Measurements from ENCODE around the gene PTPRD. TPM values are rescaled to one million over a fixed set of nuclear protein-coding genes. Genes with fewer than 3 reads are reported as not detected.

PTPRD gene
- polyA plus RNA-seq, 12 donors = 35.0 to 104 (median 78.4) TPM; not detected in 1

DNA sequence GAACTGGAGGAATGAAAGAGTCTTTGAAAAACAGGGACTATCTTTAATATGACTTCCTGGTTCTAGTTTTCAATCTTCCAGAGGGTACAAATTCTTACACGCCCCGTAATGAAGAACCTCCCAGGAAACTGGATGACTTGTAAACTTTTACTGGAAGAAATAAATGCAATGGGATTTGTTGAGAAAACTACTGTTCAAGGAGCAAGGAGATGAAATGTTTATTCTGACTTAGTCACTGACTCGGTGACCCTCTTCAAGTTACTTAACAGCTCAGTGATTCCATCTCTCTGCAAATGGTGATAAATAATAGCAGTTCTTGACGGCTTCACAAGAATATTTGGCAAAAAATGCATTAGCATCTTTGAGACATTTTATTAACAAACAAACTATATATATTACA, 858.6 kb downstream of the PTPRD start:
- DNase-seq = no peak

DNA sequence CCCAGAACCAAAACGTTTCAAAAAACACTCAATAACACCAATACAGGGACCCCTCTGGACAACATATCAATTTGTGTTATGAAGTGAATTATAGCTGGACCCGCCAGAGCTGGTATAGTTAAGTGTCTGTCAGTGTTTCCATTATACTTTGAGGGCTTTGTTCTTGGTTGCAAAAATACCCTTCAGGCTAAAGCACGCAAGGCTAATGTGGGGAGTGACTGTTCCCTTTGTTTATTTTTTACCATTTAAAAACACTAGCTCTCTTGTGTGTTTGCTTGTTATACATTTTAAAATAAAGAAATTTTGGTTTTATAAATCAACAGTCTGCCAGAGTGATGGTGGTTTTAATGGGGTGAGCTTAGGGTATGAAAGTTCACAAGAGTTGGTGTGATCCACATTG, 859.5 kb downstream of the PTPRD start:
- no peak for DNase-seq

GRCh38 chr9:9752722-9753121, 860.1 kb downstream of the PTPRD start:
- peak; percentile 3 for DNase-seq

GRCh38 chr9:9751996-9752395, 860.8 kb downstream of the PTPRD start:
- DNase-seq = no peak

DNA sequence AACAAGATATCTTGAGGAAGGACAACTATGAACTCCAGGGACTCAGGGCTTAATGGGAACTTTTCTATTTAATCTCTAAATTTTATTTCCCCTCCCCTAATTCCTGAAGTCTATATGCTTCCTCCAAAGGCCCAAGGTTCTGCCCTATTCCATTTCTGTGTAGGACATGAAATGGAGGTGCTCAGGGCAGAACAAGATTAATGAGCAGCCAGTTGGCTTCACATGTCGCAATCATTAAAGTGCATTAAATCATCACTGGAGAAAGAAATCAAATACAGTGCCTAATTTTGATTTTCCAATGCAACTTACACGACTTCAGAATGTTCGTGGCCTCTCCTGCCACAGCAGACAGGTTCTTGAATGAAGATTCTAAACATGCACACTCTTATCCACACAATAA, 862.1 kb downstream of the PTPRD start:
- DNase-seq = no peak

DNA sequence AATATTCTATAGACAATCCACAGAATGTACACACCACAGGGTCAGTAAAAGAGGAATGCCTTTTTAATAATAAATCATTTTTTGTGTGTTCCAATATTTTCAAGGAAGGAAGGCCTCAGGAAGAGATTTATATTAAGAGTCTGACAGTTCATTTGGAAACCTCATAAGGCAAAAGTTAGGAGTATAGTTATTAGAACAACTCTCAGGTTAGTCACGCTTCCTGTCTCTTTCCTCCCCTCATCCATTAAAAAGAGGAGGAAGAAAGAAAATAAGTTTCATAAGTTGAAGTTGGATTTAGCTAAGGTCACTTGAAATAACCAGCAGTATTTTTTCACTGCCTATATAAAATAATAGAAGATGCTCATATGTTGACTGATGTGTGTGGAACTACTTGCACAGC, 863.2 kb downstream of the PTPRD start:
- DNase-seq = no peak

- DNase-seq = no peak
These were observed 865.0 kb downstream of the PTPRD start for GRCh38 chr9:9747787-9748186.

DNA sequence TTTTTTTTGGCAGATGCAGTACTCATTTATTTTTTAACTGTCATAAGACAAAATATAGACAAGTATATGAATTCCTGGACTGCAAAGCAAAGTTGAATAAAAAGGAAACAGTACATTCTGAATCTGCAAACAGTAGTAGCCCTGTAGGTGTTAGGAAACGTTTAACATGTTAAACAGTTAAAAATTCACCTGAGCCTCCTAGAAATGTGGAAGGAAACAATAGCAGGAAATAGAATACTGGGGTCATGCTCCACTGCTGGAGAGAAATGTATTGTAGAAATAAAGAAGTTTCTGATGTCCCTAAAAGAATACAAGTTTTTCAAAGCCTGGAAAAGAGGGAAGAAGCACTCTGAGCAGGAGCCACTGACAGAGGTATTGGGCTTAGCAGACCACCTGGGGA, 866.0 kb downstream of the PTPRD start:
- no peak for DNase-seq

GRCh38 chr9:9743822-9744221, 869.0 kb downstream of the PTPRD start:
- DNase-seq = no peak

- DNase-seq = no peak
These were observed 882.6 kb downstream of the PTPRD start for GRCh38 chr9:9730174-9730573.

DNA sequence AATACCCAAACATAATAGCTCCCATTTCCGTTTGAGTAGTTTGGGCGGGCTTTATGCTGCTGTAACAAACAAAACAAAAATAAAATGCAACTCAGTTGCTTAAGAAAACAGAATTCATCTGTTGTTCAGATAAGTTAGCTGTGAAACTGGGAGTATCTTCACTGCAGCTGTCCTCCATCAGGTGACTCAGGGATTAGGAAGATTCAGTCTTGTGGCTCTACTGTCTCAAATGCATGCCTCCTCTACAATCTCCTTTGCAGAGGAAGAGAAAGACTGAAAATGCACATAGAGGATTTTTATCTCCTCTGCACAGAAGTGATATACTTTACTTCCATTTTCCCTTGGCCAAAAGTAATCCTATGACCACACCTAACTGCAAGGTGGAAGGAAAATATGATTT, 883.7 kb downstream of the PTPRD start:
- DNase-seq = no peak

GRCh38 chr9:9719373-9720112, 893.3 kb downstream of the PTPRD start:
- DNase-seq = no peak

DNA sequence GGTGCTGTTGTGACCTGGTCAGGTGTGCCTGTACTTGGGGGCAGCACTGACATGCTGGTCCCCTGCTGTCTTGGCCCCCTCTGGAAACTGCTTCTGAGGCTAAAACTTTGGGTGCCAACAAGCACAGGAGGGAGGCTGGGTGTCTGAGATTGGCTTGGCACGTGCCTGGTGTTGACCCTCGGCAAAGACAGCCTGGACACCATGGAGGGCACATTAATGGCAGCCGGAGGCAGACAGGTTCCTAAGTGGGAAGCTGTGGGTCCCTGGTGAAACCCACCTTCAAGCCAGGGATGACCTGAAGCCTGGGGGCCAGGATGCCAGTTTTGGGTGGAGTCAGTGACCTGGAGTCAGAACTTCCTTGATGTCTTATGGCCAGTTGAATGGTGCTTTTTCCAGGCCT, 894.1 kb downstream of the PTPRD start:
- DNase-seq = no peak

DNA sequence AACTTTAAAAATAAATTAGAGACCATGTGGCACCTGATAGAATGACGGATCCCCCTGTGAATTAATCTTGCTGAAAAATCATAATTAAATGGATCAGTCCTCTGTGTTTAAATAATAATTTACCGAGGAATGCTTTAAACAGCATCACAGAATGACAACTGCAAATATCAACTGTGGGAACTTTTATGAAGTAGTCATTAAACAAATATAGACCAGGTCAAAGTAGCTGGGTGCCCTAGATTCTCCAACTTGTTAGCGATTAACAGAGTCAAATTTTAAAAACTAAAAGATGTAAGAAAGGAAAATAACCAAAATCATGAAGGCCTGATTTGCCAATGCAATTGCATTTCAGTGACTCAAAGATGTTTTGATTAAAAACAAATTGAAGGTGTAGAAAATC, 933.4 kb downstream of the PTPRD start:
- no peak for DNase-seq

DNA sequence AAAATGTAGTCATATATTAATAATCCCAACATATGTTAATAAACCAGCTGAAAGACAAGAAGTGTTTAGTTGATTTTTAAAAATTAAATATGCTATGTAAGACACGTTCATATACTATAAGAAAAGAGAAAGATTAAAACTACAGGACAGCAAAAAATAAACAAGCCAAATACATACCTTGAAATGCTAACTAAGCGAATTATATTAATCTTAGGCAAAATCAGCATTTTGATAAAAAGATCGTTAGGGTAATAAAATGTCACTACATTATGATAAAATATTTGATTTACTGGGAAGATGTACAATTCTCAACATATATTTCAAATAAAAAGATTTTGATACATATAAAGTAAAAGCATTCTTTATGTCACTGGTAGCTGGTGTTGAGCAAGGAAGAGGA, 938.3 kb downstream of the PTPRD start:
- DNase-seq = no peak

DNA sequence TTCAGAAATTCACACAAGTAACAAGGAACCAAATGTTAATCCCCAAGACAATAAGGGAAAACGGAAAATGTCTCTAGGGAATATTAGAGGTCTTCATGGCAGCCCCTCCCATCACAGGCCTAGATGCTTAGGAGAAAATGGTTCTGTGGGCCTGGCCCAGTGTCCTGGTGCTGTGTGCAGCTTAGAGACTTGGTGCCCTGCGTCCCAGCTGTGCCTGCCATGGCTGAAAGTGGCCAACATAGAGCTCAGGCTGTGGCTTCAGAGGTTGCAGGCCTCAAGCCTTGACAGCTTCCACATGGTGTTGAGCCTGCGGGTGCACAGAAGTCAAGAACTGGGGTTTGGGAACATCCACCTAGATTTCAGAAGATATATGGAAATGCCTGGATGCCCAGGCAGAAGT, 942.3 kb downstream of the PTPRD start:
- no peak for DNase-seq

- no peak for DNase-seq
These were observed 967.8 kb downstream of the PTPRD start for GRCh38 chr9:9645006-9645405.

DNA sequence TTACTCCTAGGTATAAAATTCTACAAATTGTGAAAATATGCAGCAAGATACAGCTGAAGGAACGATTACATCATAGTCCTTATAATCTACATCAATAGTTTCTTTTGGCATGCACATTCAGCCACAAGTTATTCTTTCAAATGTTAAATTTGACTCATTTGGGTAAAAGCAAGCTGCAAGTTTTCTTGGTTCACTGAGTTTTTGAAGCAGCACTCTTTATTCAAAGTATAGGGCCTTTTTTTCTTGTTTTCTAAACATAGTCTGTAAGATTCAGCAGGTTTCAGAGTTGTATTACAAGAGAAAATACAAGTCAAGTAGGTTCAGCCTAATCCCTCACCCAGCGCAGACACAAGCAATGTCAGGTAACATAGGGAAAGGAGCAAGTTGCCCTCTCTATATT, 981.5 kb downstream of the PTPRD start:
- no peak for DNase-seq

- no peak for DNase-seq
These were observed 987.6 kb downstream of the PTPRD start for GRCh38 chr9:9625248-9625647.

DNA sequence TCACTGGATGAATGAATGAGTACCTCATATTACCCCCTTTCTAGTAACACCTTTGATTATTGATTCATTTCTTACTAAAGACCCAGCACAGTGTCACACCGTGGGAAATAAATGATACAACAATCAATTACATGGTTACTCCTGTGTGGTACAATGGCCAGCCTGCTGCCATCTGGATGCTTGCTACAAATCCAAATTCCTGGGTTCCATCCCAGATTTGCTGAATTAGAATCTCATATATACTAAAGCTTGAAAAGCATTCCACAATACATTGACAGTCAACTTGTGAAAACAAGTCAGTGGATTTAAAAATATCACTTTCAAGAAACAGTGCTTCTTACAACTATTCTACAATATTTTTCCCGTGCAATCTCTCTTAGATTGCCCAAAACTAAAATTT, 989.3 kb downstream of the PTPRD start:
- DNase-seq = no peak

DNA sequence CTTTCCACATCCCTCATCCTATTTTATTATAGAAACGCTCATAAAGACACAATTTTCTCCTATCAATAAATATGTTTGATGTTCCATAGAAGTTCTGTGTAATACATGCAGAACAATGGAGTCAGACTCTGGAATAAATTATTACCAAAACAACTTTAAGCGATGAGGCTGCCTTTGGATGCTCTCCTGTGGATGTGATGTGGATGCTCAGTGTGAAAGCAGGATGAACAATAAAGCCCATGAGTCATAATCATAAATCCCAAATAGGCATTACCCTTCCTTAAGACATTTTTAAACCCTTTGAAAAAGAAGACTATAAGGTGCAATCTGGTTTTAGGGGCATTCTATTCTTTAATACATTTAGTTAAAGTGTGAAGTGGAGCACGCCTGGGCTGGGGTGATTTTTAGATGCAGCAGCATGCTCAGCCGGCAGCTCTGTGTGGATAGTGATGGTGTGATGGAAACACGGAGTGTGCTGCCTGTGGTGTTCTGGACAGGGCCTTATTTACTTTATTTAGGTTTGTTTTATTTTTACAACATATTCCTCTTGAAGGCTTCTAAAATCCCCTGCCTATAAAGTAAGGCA, 991.4 kb downstream of the PTPRD start:
- no peak for DNase-seq

DNA sequence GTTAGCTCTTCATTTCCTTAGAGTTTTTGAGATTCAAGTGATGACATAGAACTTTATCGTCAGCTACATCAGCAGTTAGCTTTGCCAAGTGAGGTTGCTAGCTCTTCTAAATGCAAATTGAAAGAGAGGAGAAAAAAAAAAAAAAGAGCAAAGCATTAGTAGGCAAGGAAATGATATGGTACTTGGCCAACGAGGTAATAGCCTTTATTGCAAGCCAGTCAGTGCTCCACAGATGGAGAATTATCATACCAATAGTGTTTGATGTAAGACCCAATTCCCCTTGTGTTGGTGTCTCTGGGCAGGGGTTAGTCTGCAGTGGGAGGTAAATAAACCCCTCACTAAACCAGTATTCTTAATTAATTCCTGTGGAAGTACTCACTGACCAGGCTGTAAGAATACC, 992.1 kb downstream of the PTPRD start:
- no peak for DNase-seq

GRCh38 chr9:9615086-9615485, 997.7 kb downstream of the PTPRD start:
- no peak for DNase-seq

- DNase-seq = no peak
These were observed 998.2 kb downstream of the PTPRD start for GRCh38 chr9:9614607-9615006.

All from muscle of arm (tissue), 12 donors.